ENCODE measurements around the gene SPATA2L.

DNA sequence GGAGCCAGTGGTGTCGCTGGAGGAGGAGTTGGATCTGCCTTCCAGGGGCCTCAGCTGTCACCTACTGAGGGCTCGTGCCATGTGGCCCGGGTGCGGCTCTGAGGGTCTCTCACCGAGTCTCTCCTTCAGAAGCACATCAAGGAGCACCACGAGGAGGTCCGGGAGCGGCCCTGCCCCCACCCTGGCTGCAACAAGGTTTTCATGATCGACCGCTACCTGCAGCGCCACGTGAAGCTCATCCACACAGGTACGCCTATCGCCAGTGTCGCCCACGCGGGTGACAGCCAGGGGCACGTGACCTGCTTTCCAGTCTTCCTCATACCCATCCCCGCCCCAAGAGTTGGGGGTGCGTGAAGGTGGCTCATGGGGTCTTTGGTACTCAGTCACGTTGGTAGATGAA is 32.3 kb upstream of the SPATA2L start:
- no peak for TF ChIP-seq TAF1 (IDR thresholded peaks at IDR 0.05; ENCODE audit: borderline replicate concordance, low read depth, low read length)
- TF ChIP-seq, protein P1, sequence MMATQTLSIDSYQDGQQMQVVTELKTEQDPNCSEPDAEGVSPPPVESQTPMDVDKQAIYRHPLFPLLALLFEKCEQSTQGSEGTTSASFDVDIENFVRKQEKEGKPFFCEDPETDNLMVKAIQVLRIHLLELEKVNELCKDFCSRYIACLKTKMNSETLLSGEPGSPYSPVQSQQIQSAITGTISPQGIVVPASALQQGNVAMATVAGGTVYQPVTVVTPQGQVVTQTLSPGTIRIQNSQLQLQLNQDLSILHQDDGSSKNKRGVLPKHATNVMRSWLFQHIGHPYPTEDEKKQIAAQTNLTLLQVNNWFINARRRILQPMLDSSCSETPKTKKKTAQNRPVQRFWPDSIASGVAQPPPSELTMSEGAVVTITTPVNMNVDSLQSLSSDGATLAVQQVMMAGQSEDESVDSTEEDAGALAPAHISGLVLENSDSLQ (IDR thresholded peaks at IDR 0.05) = no peak
